Esophagus (tissue), 2 donors: ENCODE measurements around the gene DZANK1. TPM values are rescaled to one million over a fixed set of nuclear protein-coding genes. Genes with fewer than 3 reads are reported as not detected.
"Not testable (repeated sequence)": the region's sequence is repeated elsewhere in the genome, so short reads cannot be mapped to it uniquely, and the experiment has no call there.

Source experiments
- H3K27ac ChIP-seq, 2 donors: one replicate each; pipeline ENCODE4 v1.5.1; 2013; ENCODE audit warnings: low read depth in 2 of 2, mild to moderate bottlenecking in 2 of 2, inconsistent platforms in 1 of 2, low read length in 1 of 2, moderate library complexity in 1 of 2
- H3K27me3 ChIP-seq, 2 donors: one replicate each; pipeline ENCODE4 v1.6.1; 2013; ENCODE audit warnings: low read length in 2 of 2, control low read depth in 1 of 2, mild to moderate bottlenecking in 1 of 2; ENCODE audit not compliant: insufficient read depth in 2 of 2, control insufficient read depth in 1 of 2
- H3K36me3 ChIP-seq, 2 donors: one replicate each; pipeline ENCODE4 v1.6.1; 2013; ENCODE audit warnings: low read length in 1 of 2; ENCODE audit not compliant: control insufficient read depth in 2 of 2, insufficient read depth in 2 of 2
- H3K4me1 ChIP-seq, 2 donors: one replicate each; pipeline ENCODE4 v1.6.1; 2013; ENCODE audit warnings: low read length in 1 of 2; ENCODE audit not compliant: control insufficient read depth in 2 of 2, insufficient read depth in 2 of 2
- H3K4me3 ChIP-seq, 2 donors: one replicate each; pipeline ENCODE4 v1.5.1; 2013; ENCODE audit warnings: low read length in 2 of 2, mild to moderate bottlenecking in 2 of 2, low read depth in 1 of 2, moderate library complexity in 1 of 2
- H3K9me3 ChIP-seq, 2 donors: one replicate each; pipeline ENCODE4 v1.6.1; 2013; ENCODE audit warnings: mild to moderate bottlenecking in 2 of 2, low read depth in 1 of 2, low read length in 1 of 2, moderate library complexity in 1 of 2; ENCODE audit not compliant: control insufficient read depth in 2 of 2, insufficient read depth in 1 of 2
- WGBS, 2 donors: extraction: QIAGEN DNeasy Blood & Tissue Kit; methylation state at CpG; one replicate each; pipeline ENCODE4 v1.1.7; 2013; 5-methylcytosine and 5-hydroxymethylcytosine counted together
- polyA plus RNA-seq, 2 donors: library from polyadenylated mRNA; stranded (reverse); fragments of 200-250 nt; gene quantifications; one replicate each; pipeline ENCODE4 v1.2.3, GENCODE V29; 2013
- donor health status: healthy with polysubstance abuse.
- donor health status: Bipolar disorder and iron deficiency.

DZANK1 gene
- polyA plus RNA-seq, 2 donors = 0.69 to 1.7 TPM

DNA sequence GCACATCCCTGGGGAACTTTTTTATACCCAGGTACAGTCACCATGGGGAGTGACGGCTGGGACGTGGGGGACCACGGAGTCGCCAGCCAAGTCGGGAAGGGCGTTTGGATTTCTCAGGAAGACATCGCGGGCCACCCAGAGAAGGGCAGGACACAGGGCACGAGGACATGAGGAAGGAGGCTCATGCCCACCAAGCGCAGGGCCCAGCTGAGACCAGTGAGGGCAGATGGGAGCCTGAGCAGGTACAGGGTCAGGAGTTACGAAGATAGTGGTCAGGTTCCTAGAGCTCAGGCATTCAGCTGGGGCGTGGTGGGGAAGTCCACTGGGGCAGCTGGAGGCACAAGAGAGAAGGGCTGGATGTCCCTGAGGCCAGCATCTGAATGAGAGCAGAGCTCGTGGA is 103.9 kb downstream of the DZANK1 start:
- Histone ChIP-seq H3K4me3 (no peak overlapping the region), H3K27ac (no peak overlapping the region), H3K4me1 (peaks cover 0 to 4% of the 10 kb centered on the region in 2 donors), H3K27me3 (no peaks in the 10 kb centered on the region), H3K9me3 (no peaks in the 10 kb centered on the region), H3K36me3 (no peaks in the 10 kb centered on the region)
- 81 to 90% methylated on average over 13 of the region's 13 CpGs for WGBS, 2 donors

DNA sequence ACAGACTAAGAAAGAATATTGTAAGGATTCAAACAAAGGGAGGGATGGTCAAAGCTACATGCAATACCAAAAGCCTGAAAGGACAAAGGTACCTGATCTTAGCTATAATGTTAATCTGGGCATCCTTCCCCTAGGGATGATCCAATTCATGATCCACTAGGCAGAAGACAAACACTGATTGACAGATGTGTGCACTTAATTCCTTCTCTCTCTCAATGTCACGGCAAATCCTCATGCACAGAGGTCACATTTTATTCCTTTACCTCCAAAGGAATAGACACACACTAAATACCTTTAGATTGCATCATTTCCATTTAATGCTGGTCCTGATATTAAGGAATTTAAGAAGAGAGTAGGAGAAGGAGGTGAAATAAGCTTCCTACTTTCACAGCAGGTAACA is 105.2 kb downstream of the DZANK1 start:
- no peak overlapping the region for H3K27ac ChIP-seq
- H3K36me3 ChIP-seq = no peaks in the 10 kb centered on the region
- H3K9me3 ChIP-seq = peaks cover 2 to 4% of the 10 kb centered on the region in 2 donors
- H3K4me3 ChIP-seq = no peak overlapping the region
- 76 to 83% methylated on average over 1 of the region's 1 CpG for WGBS, 2 donors
- peaks cover 0 to 4% of the 10 kb centered on the region in 2 donors for H3K4me1 ChIP-seq
- no peaks in the 10 kb centered on the region for H3K27me3 ChIP-seq

GRCh38 chr20:18360635-18361034 is 106.2 kb downstream of the DZANK1 start:
- Histone ChIP-seq H3K4me3 (no peak overlapping the region), H3K4me1 (peaks cover 0 to 4% of the 10 kb centered on the region in 2 donors), H3K36me3 (no peaks in the 10 kb centered on the region), H3K9me3 (peaks cover 2 to 4% of the 10 kb centered on the region in 2 donors), H3K27me3 (no peaks in the 10 kb centered on the region), H3K27ac (no peak overlapping the region)
- 9 to 28% methylated on average over 1 of the region's 1 CpG for WGBS, 2 donors

DNA sequence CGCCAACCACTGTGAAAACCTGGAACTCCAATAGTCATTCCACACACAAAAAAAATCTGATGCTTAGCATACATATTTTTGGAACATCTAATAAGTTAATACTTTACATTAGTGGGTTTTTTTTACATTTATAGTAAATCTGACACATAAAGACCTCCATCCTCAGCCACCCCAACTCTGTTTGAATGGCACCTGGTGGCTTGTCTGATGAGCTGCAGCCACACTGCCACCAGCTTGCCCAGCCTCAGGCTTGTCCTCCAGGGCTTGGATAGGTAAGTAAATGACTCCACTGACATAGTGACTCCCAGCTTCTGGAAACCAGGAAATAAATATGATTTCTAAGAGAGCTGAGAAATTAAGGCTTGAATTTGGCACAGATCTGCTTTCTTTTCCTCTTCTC is 107.0 kb downstream of the DZANK1 start:
- no peaks in the 10 kb centered on the region for H3K36me3 ChIP-seq
- 94 to 97% methylated on average over 1 of the region's 1 CpG for WGBS, 2 donors
- peaks cover 2 to 4% of the 10 kb centered on the region in 2 donors for H3K9me3 ChIP-seq
- no peaks in the 10 kb centered on the region for H3K27me3 ChIP-seq
- peaks cover 0 to 4% of the 10 kb centered on the region in 2 donors for H3K4me1 ChIP-seq
- H3K4me3 ChIP-seq = no peak overlapping the region
- H3K27ac ChIP-seq = no peak overlapping the region

DNA sequence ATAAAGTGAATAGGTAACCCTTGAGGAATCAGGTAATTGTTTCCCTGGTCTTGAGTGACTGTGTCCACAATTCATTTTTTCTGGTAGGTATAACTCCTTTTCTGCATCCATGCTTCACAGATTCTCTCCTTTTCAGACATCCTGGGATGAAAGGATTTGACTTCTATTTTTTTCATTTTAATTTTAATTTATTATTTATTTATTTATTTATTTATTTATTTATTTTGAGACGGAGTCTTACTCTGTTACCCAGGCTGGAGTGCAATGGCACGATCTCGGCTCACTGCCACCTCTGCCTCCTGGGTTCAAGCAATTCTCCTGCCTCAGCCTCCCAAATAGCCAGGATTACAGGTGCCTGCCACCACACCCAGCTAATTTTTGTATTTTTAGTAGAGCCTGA is 117.1 kb downstream of the DZANK1 start:
- not testable (repeated sequence) for H3K9me3 ChIP-seq, H3K27me3 ChIP-seq, H3K4me3 ChIP-seq, H3K4me1 ChIP-seq, H3K27ac ChIP-seq, H3K36me3 ChIP-seq
- 57 to 64% methylated on average over 3 of the region's 3 CpGs for WGBS, 2 donors

Other genes with a start within 250 kb of the DZANK1 start
- 10 to 100 TPM; 10.8 to 15.6 TPM for gene ZNF133, start 178.5 kb downstream of the DZANK1 start, polyA plus RNA-seq
- gene POLR3F, start 360 bp upstream of the DZANK1 start, polyA plus RNA-seq = 1 to 10 TPM; 5.0 to 5.9 TPM
- 1 to 10 TPM; 2.9 to 5.0 TPM for gene RBBP9, start 30.2 kb upstream of the DZANK1 start, polyA plus RNA-seq
- gene SEC23B, start 40.9 kb upstream of the DZANK1 start, polyA plus RNA-seq = 10 to 100 TPM in 1 of 2 donors, 1 to 10 TPM in 1; 5.8 to 26.0 TPM
- gene SMIM26, start 100.4 kb upstream of the DZANK1 start, polyA plus RNA-seq = 100 to 1,000 TPM in 1 of 2 donors, 10 to 100 TPM in 1; 93.2 to 143 TPM
- 10 to 100 TPM in 1 of 2 donors, 1 to 10 TPM in 1; 9.7 to 27.4 TPM for gene DTD1, start 121.0 kb upstream of the DZANK1 start, polyA plus RNA-seq